Measurements from ENCODE around the gene YDJC. TPM values are rescaled to one million over a fixed set of nuclear protein-coding genes. Genes with fewer than 3 reads are reported as not detected.

Gene YDJC
- total RNA-seq, 3 donors from 2014 or later (not counting 1 experiment from before 2014, with no cell fraction given): 20.5 to 24.4 (median 21.6) TPM

- Mint-ChIP-seq H3K36me3 (peaks cover 16% of the 10 kb centered on the region), H3K27ac (peak overlapping the region in 1 of 2 donors; percentile 51), H3K4me1 (peaks cover 10 to 50% of the 10 kb centered on the region in 2 donors), H3K4me3 (no peak overlapping the region), H3K9me3 (no peaks in the 10 kb centered on the region), H3K27me3 (ENCODE audit: low read depth in 2 of 2) (no peaks in the 10 kb centered on the region)
- TF ChIP-seq CTCF (IDR thresholded peaks at IDR 0.05): no peak
- Histone ChIP-seq H3K27ac (ENCODE audit: low read length) (no peak overlapping the region), H3K27me3 (ENCODE audit: control insufficient read depth, insufficient read depth, low read length) (no peaks in the 10 kb centered on the region), H3K4me1 (ENCODE audit: control insufficient read depth, insufficient read depth, low read length) (peaks cover 28% of the 10 kb centered on the region), H3K36me3 (ENCODE audit: control insufficient read depth, insufficient read depth, low read length) (peaks cover 58% of the 10 kb centered on the region), H3K9me3 (ENCODE audit: control insufficient read depth, insufficient read depth, low read length) (no peaks in the 10 kb centered on the region), H3K4me3 (ENCODE audit: low read length) (no peak overlapping the region)
- 96% methylated on average over 12 of the region's 12 CpGs for WGBS (ENCODE audit: insufficient coverage)
- DNase-seq (no peak), ATAC-seq (no peak)
- intact Hi-C loops (cut with micrococcal nuclease): no loop called here
Measured at GRCh38 chr22:21674638-21675245, 44.9 kb upstream of the YDJC start.

GRCh38 chr22:21673534-21674321, 43.9 kb upstream of the YDJC start:
- intact Hi-C loops (cut with micrococcal nuclease): no loop called here
- no peak for TF ChIP-seq CTCF (IDR thresholded peaks at IDR 0.05)
- Histone ChIP-seq H3K27me3 (ENCODE audit: control insufficient read depth, insufficient read depth, low read length) (no peaks in the 10 kb centered on the region), H3K36me3 (ENCODE audit: control insufficient read depth, insufficient read depth, low read length) (peaks cover 58% of the 10 kb centered on the region), H3K9me3 (ENCODE audit: control insufficient read depth, insufficient read depth, low read length) (no peaks in the 10 kb centered on the region), H3K4me1 (ENCODE audit: control insufficient read depth, insufficient read depth, low read length) (peaks cover 18% of the 10 kb centered on the region), H3K27ac (ENCODE audit: low read length) (no peak overlapping the region), H3K4me3 (ENCODE audit: low read length) (no peak overlapping the region)
- H3K36me3 Mint-ChIP-seq: peaks cover 16% of the 10 kb centered on the region
- no peak overlapping the region for H3K4me3 Mint-ChIP-seq
- DNase-seq (no peak), ATAC-seq (no peak)
- no peaks in the 10 kb centered on the region for H3K27me3 Mint-ChIP-seq (ENCODE audit: low read depth in 2 of 2)
- 98% methylated on average over 10 of the region's 12 CpGs for WGBS (ENCODE audit: insufficient coverage)
- H3K4me1 Mint-ChIP-seq: peaks cover 13 to 57% of the 10 kb centered on the region in 2 donors
- peak overlapping the region in 1 of 2 donors; percentile 27 for H3K27ac Mint-ChIP-seq
- H3K9me3 Mint-ChIP-seq: no peaks in the 10 kb centered on the region

- no peak for ATAC-seq
- Histone ChIP-seq H3K27me3 (ENCODE audit: control insufficient read depth, insufficient read depth, low read length) (no peaks in the 10 kb centered on the region), H3K9me3 (ENCODE audit: control insufficient read depth, insufficient read depth, low read length) (no peaks in the 10 kb centered on the region), H3K4me3 (ENCODE audit: low read length) (no peak overlapping the region), H3K27ac (ENCODE audit: low read length) (no peak overlapping the region), H3K36me3 (ENCODE audit: control insufficient read depth, insufficient read depth, low read length) (peaks cover 58% of the 10 kb centered on the region), H3K4me1 (ENCODE audit: control insufficient read depth, insufficient read depth, low read length) (peaks cover 13% of the 10 kb centered on the region)
- intact Hi-C loops (cut with micrococcal nuclease): no loop called here
- Mint-ChIP-seq H3K4me3 (no peak overlapping the region), H3K36me3 (peaks cover 16% of the 10 kb centered on the region), H3K27ac (no peak overlapping the region), H3K27me3 (ENCODE audit: low read depth in 2 of 2) (no peaks in the 10 kb centered on the region), H3K9me3 (no peaks in the 10 kb centered on the region), H3K4me1 (peaks cover 19 to 52% of the 10 kb centered on the region in 2 donors)
- TF ChIP-seq CTCF (IDR thresholded peaks at IDR 0.05): no peak
- DNase-seq: no peak
- WGBS (ENCODE audit: insufficient coverage): 90% methylated on average over 6 of the region's 6 CpGs
Measured at GRCh38 chr22:21672107-21672629, 42.3 kb upstream of the YDJC start.

All from natural killer cell (primary cell).